ENCODE results near the gene DPY19L2. TPM values are rescaled to one million over a fixed set of nuclear protein-coding genes. Genes with fewer than 3 reads are reported as not detected.

DPY19L2 gene
- total and polyA plus RNA-seq, 5 donors from 2014 or later, result 0.23 to 2.3 (median 0.84) TPM

Other genes with a start within 250 kb of the DPY19L2 start
- gene RXYLT1, start 111.4 kb upstream of the DPY19L2 start, total RNA-seq, result 8.9 TPM
- gene RXYLT1, start 111.4 kb upstream of the DPY19L2 start, polyA plus RNA-seq, result 10 to 100 TPM; 11.7 to 15.5 (median 13.4) TPM
- gene SRGAP1, start 176.2 kb upstream of the DPY19L2 start, total RNA-seq, result not detected
- under 1 TPM; 0.01 to 0.07 (median 0.02) TPM for gene SRGAP1, start 176.2 kb upstream of the DPY19L2 start, polyA plus RNA-seq

Data from CD4-positive, CD25-positive, alpha-beta regulatory T cell (primary cell).